H1 (cell line): ENCODE measurements around the gene IP6K1. TPM values are rescaled to one million over a fixed set of nuclear protein-coding genes. Genes with fewer than 3 reads are reported as not detected.
A peak's percentile ranks its signal among the peaks of the same experiment; 100 is the strongest.

Experiments used
- CTCF ChIA-PET: fragments of 300-600 bp; sonication (Branson Sonifier 250); formaldehyde crosslinking; loops from one replicate; lab custom pipeline; 2021; ENCODE audit not compliant: partially characterized antibody; lab: Charles Lee
- POLR2A ChIA-PET: fragments of 300-600 bp; sonication (Branson Sonifier 250); formaldehyde crosslinking; loops from one replicate; lab custom pipeline; 2021; ENCODE audit warnings: inconsistent platforms; ENCODE audit not compliant: partially characterized antibody; lab: Charles Lee
- DNase-seq, 2 experiments: peaks; one replicate each; pipeline versions ENCODE4 v3.0.0 to v3.0.0-alpha.2; 2010 to 2022; ENCODE audit warnings: low spot score in 2 of 2, low read depth in 1 of 2, mixed read lengths in 1 of 2
- FAIRE-seq: peaks from 2 replicates; lab custom pipeline; 2011; peaks lifted over from hg19 to GRCh38; lab: Jason Lieb, UNC
- H2AFZ ChIP-seq: 2 replicates; pipeline ENCODE4 v1.8.1; 2012; ENCODE audit warnings: low read length, inconsistent platforms
- H2AK5ac ChIP-seq: 2 replicates; pipeline ENCODE4 v1.6.1; 2013; ENCODE audit warnings: low read depth, low read length
- H2BK120ac ChIP-seq: replicated peaks from 2 replicates; pipeline ENCODE3; 2013; ENCODE audit warnings: low read depth, low read length, inconsistent platforms
- H2BK12ac ChIP-seq: 2 replicates; pipeline ENCODE4 v1.6.1; 2013; ENCODE audit warnings: low read depth, low read length
- H2BK15ac ChIP-seq: 2 replicates; pipeline ENCODE4 v1.6.1; 2013; ENCODE audit warnings: low read length
- H2BK20ac ChIP-seq: 2 replicates; pipeline ENCODE4 v1.6.1; 2013; ENCODE audit warnings: low read length
- H2BK5ac ChIP-seq: 2 replicates; pipeline ENCODE4 v1.6.1; 2013; ENCODE audit warnings: low read depth, low read length
- H3K14ac ChIP-seq: 2 replicates; pipeline ENCODE4 v1.6.1; 2013; ENCODE audit warnings: inconsistent platforms; ENCODE audit not compliant: insufficient read length
- H3K18ac ChIP-seq: 2 replicates; pipeline ENCODE4 v1.6.1; 2013; ENCODE audit warnings: low read length; ENCODE audit errors: extremely low read depth
- H3K23ac ChIP-seq: 2 replicates; pipeline ENCODE4 v1.6.1; 2013; ENCODE audit warnings: inconsistent platforms; ENCODE audit not compliant: insufficient read length
- H3K23me2 ChIP-seq: 2 replicates; pipeline ENCODE4 v1.6.1; 2013; ENCODE audit warnings: low read depth, low read length
- H3K27ac ChIP-seq: 2 replicates; pipeline ENCODE4 v1.6.1; 2011; ENCODE audit warnings: low read depth, low read length, inconsistent platforms
- H3K27me3 ChIP-seq, 4 experiments: replicated peaks in 1 of 4; 1 replicate in 1 of 4; 2 replicates in 3 of 4; pipeline versions ENCODE4 v1.6.1 to v1.8.1; 2011 to 2013; ENCODE audit warnings: low read length in 3 of 4, mild to moderate bottlenecking in 3 of 4, inconsistent platforms in 2 of 4, mixed read lengths in 2 of 4, moderate library complexity in 1 of 4; ENCODE audit not compliant: control insufficient read depth in 3 of 4, insufficient read depth in 3 of 4; ENCODE audit errors: extremely low read depth in 1 of 4
- H3K36me3 ChIP-seq, 4 experiments: 2 replicates each; pipeline versions ENCODE4 v1.6.1 to v1.8.1; 2011 to 2013; ENCODE audit warnings: mild to moderate bottlenecking in 4 of 4, low read length in 3 of 4, moderate library complexity in 2 of 4, control low read depth in 1 of 4, inconsistent platforms in 1 of 4; ENCODE audit not compliant: insufficient read depth in 4 of 4, control insufficient read depth in 2 of 4
- H3K4ac ChIP-seq: replicated peaks from 2 replicates; pipeline ENCODE3; 2013; ENCODE audit warnings: low read length, low read depth, mixed read lengths, inconsistent platforms; ENCODE audit not compliant: insufficient read length
- H3K4me1 ChIP-seq, 4 experiments: replicated peaks in 1 of 4; 1 replicate in 1 of 4; 2 replicates in 3 of 4; pipeline versions ENCODE4 v1.6.1 to v1.8.1; 2011 to 2013; ENCODE audit warnings: low read length in 3 of 4, inconsistent platforms in 2 of 4, mixed read lengths in 1 of 4; ENCODE audit not compliant: insufficient read depth in 4 of 4, control insufficient read depth in 3 of 4
- H3K4me2 ChIP-seq, 2 experiments: 2 replicates each; pipeline versions ENCODE4 v1.6.1 to v1.8.1; 2011 to 2013; ENCODE audit warnings: low read depth in 2 of 2, low read length in 2 of 2, control low read depth in 1 of 2, inconsistent platforms in 1 of 2, mild to moderate bottlenecking in 1 of 2; ENCODE audit not compliant: insufficient read depth in 1 of 2
- H3K4me3 ChIP-seq, 4 experiments: fragments of 200-600, 300-600 bp in 1 of 4; sonication (generic), shearing (Covaris generic), sonication (Bioruptor Twin) in 1 of 4; 2 replicates each; pipeline versions ENCODE4 v1.5.1 to v1.8.1; 2011 to 2016; ENCODE audit warnings: low read length in 4 of 4, low read depth in 3 of 4, control low read depth in 2 of 4, inconsistent platforms in 2 of 4, mild to moderate bottlenecking in 2 of 4, mixed read lengths in 1 of 4, moderate library complexity in 1 of 4; ENCODE audit not compliant: insufficient read depth in 2 of 4; ENCODE audit errors: extremely low read depth in 1 of 4
- H3K56ac ChIP-seq: replicated peaks from 2 replicates; pipeline ENCODE3; 2013; ENCODE audit warnings: low read depth, mild to moderate bottlenecking, mixed read lengths, low read length, inconsistent platforms; ENCODE audit not compliant: insufficient read length
- H3K79me1 ChIP-seq: 2 replicates; pipeline ENCODE4 v1.6.1; 2013; ENCODE audit warnings: low read depth, low read length, control low read depth
- H3K79me2 ChIP-seq, 2 experiments: 2 replicates each; pipeline versions ENCODE4 v1.6.1 to v1.8.1; 2012 to 2013; ENCODE audit warnings: low read length in 2 of 2, mild to moderate bottlenecking in 2 of 2, inconsistent platforms in 1 of 2; ENCODE audit not compliant: insufficient read depth in 2 of 2, control insufficient read depth in 1 of 2
- H3K9ac ChIP-seq, 4 experiments: replicated peaks in 1 of 4; 1 replicate in 1 of 4; 2 replicates in 3 of 4; pipeline versions ENCODE4 v1.6.1 to v1.8.1; 2011 to 2013; ENCODE audit warnings: low read depth in 3 of 4, low read length in 3 of 4, control low read depth in 2 of 4, mild to moderate bottlenecking in 2 of 4, moderate library complexity in 2 of 4, inconsistent platforms in 1 of 4; ENCODE audit errors: extremely low read depth in 1 of 4
- H3K9me3 ChIP-seq, 2 experiments: 2 replicates each; pipeline versions ENCODE4 v1.6.1 to v1.8.1; 2012 to 2013; ENCODE audit warnings: mild to moderate bottlenecking in 2 of 2, moderate library complexity in 2 of 2, control low read depth in 1 of 2, inconsistent platforms in 1 of 2, low read depth in 1 of 2, low read length in 1 of 2, mixed read lengths in 1 of 2; ENCODE audit not compliant: insufficient read depth in 2 of 2
- H4K20me1 ChIP-seq, 2 experiments: replicated peaks in 1 of 2; 2 replicates each; pipeline versions ENCODE3 to v1.8.1; 2011 to 2013; ENCODE audit warnings: inconsistent platforms in 2 of 2, low read length in 2 of 2, mild to moderate bottlenecking in 1 of 2; ENCODE audit not compliant: insufficient read depth in 2 of 2, control insufficient read depth in 1 of 2
- H4K5ac ChIP-seq: 2 replicates; pipeline ENCODE4 v1.6.1; 2013; ENCODE audit warnings: low read length, low read depth, mixed read lengths, inconsistent platforms; ENCODE audit not compliant: insufficient read length
- H4K8ac ChIP-seq: 2 replicates; pipeline ENCODE4 v1.8.0; 2013; ENCODE audit warnings: mild to moderate bottlenecking, moderate library complexity, low read length, inconsistent platforms; ENCODE audit not compliant: insufficient read depth; ENCODE audit errors: extremely low read depth
- H4K91ac ChIP-seq: replicated peaks from 2 replicates; pipeline ENCODE3; 2013; ENCODE audit warnings: low read length, mixed read lengths, inconsistent platforms; ENCODE audit not compliant: insufficient read length
- ATF2 ChIP-seq: IDR thresholded peaks from 2 replicates; pipeline ENCODE4 v1.6.1; 2012; ENCODE audit warnings: low read length, inconsistent platforms
- BCL11A ChIP-seq, 2 experiments: IDR thresholded peaks; one replicate each; pipeline ENCODE4 v1.6.1; 2011; ENCODE audit warnings: low read depth in 2 of 2, low read length in 2 of 2, mild to moderate bottlenecking in 2 of 2
- CBX5 ChIP-seq: fragments of 300-800, 300-1000 bp; sonication (generic); IDR thresholded peaks from 2 replicates; pipeline ENCODE4 v1.7.1; 2016; ENCODE audit warnings: antibody characterized with exemption, low read length, low read depth
- CHD2 ChIP-seq: IDR thresholded peaks from 2 replicates; pipeline ENCODE4 v1.6.1; 2012; ENCODE audit warnings: low read length, improper control_type of control experiment
- EGR1 ChIP-seq: IDR thresholded peaks from 2 replicates; pipeline ENCODE4 v1.6.1; 2011; ENCODE audit warnings: low read depth, low read length, borderline replicate concordance
- FOSL1 ChIP-seq: IDR thresholded peaks from 2 replicates; pipeline ENCODE4 v1.6.1; 2011; ENCODE audit warnings: mild to moderate bottlenecking, low read depth, low read length, moderate library complexity; ENCODE audit not compliant: insufficient read depth
- MAFK ChIP-seq: IDR thresholded peaks from 2 replicates; pipeline ENCODE4 v1.6.1; 2012; ENCODE audit warnings: low read depth, mild to moderate bottlenecking, improper control_type of control experiment, low read length
- RAD21 ChIP-seq, 2 experiments: IDR thresholded peaks in 1 of 2; conservative IDR thresholded peaks in 1 of 2; 2 replicates each; pipeline ENCODE4 v1.6.1; 2011; ENCODE audit warnings: low read depth in 2 of 2, low read length in 2 of 2, improper control_type of control experiment in 1 of 2, inconsistent platforms in 1 of 2, mild to moderate bottlenecking in 1 of 2, moderate library complexity in 1 of 2
- RFX5 ChIP-seq: IDR thresholded peaks from 2 replicates; pipeline ENCODE4 v1.6.1; 2011; ENCODE audit warnings: low read depth, low read length, improper control_type of control experiment, borderline replicate concordance
- SP4 ChIP-seq: IDR thresholded peaks from 2 replicates; pipeline ENCODE4 v1.6.1; 2012; ENCODE audit warnings: low read length, inconsistent platforms
- ZNF274 ChIP-seq: IDR thresholded peaks from 2 replicates; pipeline ENCODE4 v1.7.0; 2012; ENCODE audit warnings: low read length, borderline replicate concordance; ENCODE audit errors: extremely low read depth
- WGBS, 2 experiments: shearing (Covaris generic) in 1 of 2; methylation state at CpG; one replicate each; pipeline versions ENCODE4 v1.1.6 to v1.1.7; 2013 to 2015; ENCODE audit warnings: low lambda C conversion rate in 2 of 2, mixed read lengths in 2 of 2, inconsistent platforms in 1 of 2, low coverage in 1 of 2, missing lambda C conversion rate in 1 of 2; ENCODE audit not compliant: insufficient replicate concordance in 2 of 2, insufficient coverage in 1 of 2, insufficient read length in 1 of 2; ENCODE audit errors: extremely low coverage in 1 of 2, missing lambda C conversion rate in 1 of 2; 5-methylcytosine and 5-hydroxymethylcytosine counted together
- polyA plus RNA-seq, 7 experiments: library from polyadenylated mRNA; depleted of rRNA in 3 of 7; stranded (reverse) in 5 of 7; unstranded in 2 of 7; fragments of >200 nt in 5 of 7; fragments of 200-250 nt in 2 of 7; gene quantifications; 1 replicate in 5 of 7; 2 replicates in 1 of 7; 4 replicates in 1 of 7; pipeline versions ENCODE4 v1.2.1 to v1.2.3, GENCODE V29; 2011 to 2013; ENCODE audit warnings: missing spikeins in 2 of 7, mixed read lengths in 2 of 7
- total RNA-seq: library from RNA; stranded (reverse); fragmentation: NEBNext Ultra II Directional; extraction: Animal tissue kit (Norgen Biotek cat#: 25700); gene quantifications from 2 replicates; pipeline ENCODE4 v1.2.1, GENCODE V29; 2021

Gene IP6K1
- total and polyA plus RNA-seq, 2 of the 8 experiments (the other 6 are each of a cell fraction or from before 2014, with no cell fraction given) = 31.5 to 35.2 TPM

- no peaks in the 10 kb centered on the region for H3K9me3 ChIP-seq
- no peaks in the 10 kb centered on the region for H3K79me2 ChIP-seq
- peaks cover 0 to 2% (median 0%) of the 10 kb centered on the region in 4 experiments; a peak in 2 of 7 replicates for H3K27me3 ChIP-seq
- WGBS, 2 experiments = 92% methylated on average over 4 of the region's 4 CpGs; no CpG with 5 or more reads in 1 of the 2 experiments
- H3K56ac ChIP-seq = no peak overlapping the region
- no peak overlapping the region for H3K4me3 ChIP-seq
- H3K23me2 ChIP-seq = 0 out of 2 replicates have a peak, but pooled peaks cover 3% of the 10 kb centered on the region
- peaks cover 0 to 2% of the 10 kb centered on the region in 2 experiments for H4K20me1 ChIP-seq
- H3K4me2 ChIP-seq = no peak overlapping the region
- ChIA-PET CTCF (interaction anchor here (0.9 to 1.3 kb wide), 2 partner anchors 10 to 138 kb away, joined by 3 to 4 read pairs; partner anchors contain the start of gene MON1A), POLR2A (interaction anchor here (0.6 kb wide), 1 partner anchor 15 kb away, joined by 3 read pairs; no protein-coding TSS in a partner anchor)
- no peak overlapping the region for H3K23ac ChIP-seq
- H2BK15ac ChIP-seq = 0 out of 2 replicates have a peak overlapping the region, but pooled peaks have one; percentile 13
- no peak overlapping the region for H3K4ac ChIP-seq
- H2AFZ ChIP-seq = no peak overlapping the region
- H2BK5ac ChIP-seq = no peak overlapping the region
- no peak overlapping the region for H4K91ac ChIP-seq
- no peak overlapping the region for H3K18ac ChIP-seq
- no peak overlapping the region for H3K9ac ChIP-seq
- H3K79me1 ChIP-seq = no peaks in the 10 kb centered on the region
- no peak overlapping the region for H2BK20ac ChIP-seq
- H2AK5ac ChIP-seq = no peak overlapping the region
- no peak overlapping the region for H2BK12ac ChIP-seq
- peaks cover 0 to 5% (median 2%) of the 10 kb centered on the region in 4 experiments; a peak in 2 of 7 replicates for H3K4me1 ChIP-seq
- no peak overlapping the region for H2BK120ac ChIP-seq
- no peak for DNase-seq
- no peak overlapping the region for H3K27ac ChIP-seq
- H4K8ac ChIP-seq = no peak overlapping the region
- H4K5ac ChIP-seq = no peak overlapping the region
- no peaks in the 10 kb centered on the region for H3K36me3 ChIP-seq
- H3K14ac ChIP-seq = no peak overlapping the region
- no peak for FAIRE-seq
- TF ChIP-seq MAFK (no peak), SP4 (no peak), BCL11A (IDR thresholded peaks at IDR 0.05; ENCODE audit: low read depth in 2 of 2, low read length in 2 of 2) (no peak), CHD2 (no peak), RFX5 (no peak), FOSL1 (no peak), ATF2 (no peak), ZNF274 (no peak), EGR1 (no peak), RAD21 (IDR thresholded peaks at IDR 0.05 in 1 of 2, conservative IDR thresholded peaks at IDR 0.05 in 1 of 2; ENCODE audit: low read depth in 2 of 2, low read length in 2 of 2) (no peak), CBX5 (no peak)
Measured at GRCh38 chr3:49791571-49791970, 5.2 kb upstream of the IP6K1 start.
